ENCODE data around the gene SMARCA2.

GRCh38 chr9:1995084-1995483, 20.1 kb upstream of the SMARCA2 start:
- no peak for TF ChIP-seq CTCF (IDR thresholded peaks at IDR 0.05; ENCODE audit: poor library complexity, severe bottlenecking)
- TF ChIP-seq RAD21 (conservative IDR thresholded peaks at IDR 0.05) = no peak
- TF ChIP-seq POLR2AphosphoS5 (IDR thresholded peaks at IDR 0.05) = no peak
- TF ChIP-seq EP300 (conservative IDR thresholded peaks at IDR 0.05; ENCODE audit: poor library complexity, severe bottlenecking) = no peak
- no peak for TF ChIP-seq EZH2 (IDR thresholded peaks at IDR 0.05; ENCODE audit: borderline replicate concordance, insufficient read depth, low read length, poor library complexity, severe bottlenecking)
- no peak for TF ChIP-seq TAF1 (IDR thresholded peaks at IDR 0.05; ENCODE audit: low read depth)
- TF ChIP-seq MXI1 (conservative IDR thresholded peaks at IDR 0.05; ENCODE audit: poor library complexity, severe bottlenecking) = no peak
